ENCODE data around the gene ESR1.
"Not testable (repeated sequence)": the region's sequence is repeated elsewhere in the genome, so short reads cannot be mapped to it uniquely, and the experiment has no call there.

ESR1 gene

DNA sequence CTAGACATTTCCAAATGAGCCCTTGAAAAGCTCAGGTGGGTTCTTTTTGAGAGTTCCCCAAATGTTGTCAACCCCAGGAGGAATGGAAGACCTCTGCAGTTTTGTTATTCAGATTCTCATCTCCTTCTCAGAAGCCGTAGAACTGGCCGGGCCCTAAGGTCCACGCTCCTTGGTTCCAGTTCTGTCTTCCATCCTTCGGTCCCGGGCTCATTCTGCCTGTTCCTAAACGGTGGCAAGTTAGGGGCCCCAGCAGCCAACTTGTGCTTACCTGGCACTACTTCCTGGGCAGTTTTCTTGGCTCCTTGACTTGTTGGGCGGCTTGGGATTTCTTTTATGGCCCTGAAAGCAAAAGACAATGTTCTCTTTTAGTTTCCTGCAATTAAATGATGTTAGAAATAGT, 6.4 kb downstream of the ESR1 start:
- no peak for DNase-seq (ENCODE audit: low spot score)

DNA sequence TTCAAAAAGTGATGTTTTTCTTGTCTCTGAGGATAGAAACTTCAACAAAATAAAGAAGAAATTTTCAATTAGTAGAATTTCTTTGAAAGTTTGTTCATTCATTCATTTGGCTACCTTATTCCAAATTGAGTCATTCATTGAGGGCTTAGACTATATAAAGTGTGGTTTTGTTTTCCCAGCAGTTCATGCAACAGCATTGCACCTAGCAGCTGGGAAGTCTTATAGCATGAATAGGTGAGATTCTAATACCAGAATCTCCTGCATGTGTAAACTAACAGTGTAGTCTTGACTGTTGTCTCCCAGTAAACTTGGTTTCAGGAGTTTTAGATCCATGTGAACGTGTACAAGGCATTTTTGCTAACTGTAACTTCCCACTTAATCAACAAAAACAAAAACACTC, 7.1 kb downstream of the ESR1 start:
- DNase-seq (ENCODE audit: low spot score): no peak

GRCh38 chr6:151822252-151823111, 15.0 kb downstream of the ESR1 start:
- no peak for DNase-seq (ENCODE audit: low spot score)

- DNase-seq (ENCODE audit: low spot score): no peak
Measured at GRCh38 chr6:151826517-151827142, 19.1 kb downstream of the ESR1 start.

DNA sequence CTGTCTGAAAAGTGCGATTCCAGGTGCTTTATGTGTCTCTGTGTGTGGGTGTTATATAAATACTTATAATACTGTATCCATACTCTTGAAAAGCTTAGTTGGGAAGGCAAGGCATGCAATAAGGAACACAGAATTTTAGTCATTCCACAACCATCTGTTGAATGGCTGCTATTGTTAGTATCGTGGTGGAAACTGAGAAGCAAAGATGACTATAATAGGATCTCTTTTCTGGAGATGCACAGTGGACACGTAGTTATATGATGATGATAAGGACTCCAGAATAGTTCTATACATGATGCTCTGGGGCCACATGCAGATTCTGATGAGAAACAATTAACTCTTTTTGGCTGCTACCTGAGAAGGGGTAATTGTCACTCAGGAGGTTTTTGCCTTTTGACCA, 25.2 kb downstream of the ESR1 start:
- DNase-seq (ENCODE audit: low spot score): no peak

DNA sequence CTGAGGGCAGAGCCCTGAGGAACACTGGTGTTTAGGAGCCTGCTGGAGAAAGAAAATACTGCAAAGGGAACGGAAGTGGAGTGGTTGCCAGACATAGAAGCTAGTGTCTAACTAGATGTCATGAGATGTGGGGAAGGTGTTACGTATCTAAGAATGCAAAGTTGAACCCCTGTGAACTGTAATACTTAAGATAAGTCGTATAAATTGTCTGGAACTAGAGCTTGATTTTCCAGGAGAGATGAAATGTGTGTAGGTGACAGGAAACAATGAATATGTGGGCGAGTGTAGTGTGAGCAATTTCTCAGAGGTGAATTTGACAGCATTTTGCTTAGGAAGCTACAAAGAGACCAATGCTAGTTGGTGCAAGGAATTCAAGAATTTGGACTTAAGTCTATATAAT, 27.9 kb downstream of the ESR1 start:
- no peak for DNase-seq (ENCODE audit: low spot score)

- no peak for DNase-seq (ENCODE audit: low spot score)
Measured at GRCh38 chr6:151837223-151837622, 29.7 kb downstream of the ESR1 start.

DNA sequence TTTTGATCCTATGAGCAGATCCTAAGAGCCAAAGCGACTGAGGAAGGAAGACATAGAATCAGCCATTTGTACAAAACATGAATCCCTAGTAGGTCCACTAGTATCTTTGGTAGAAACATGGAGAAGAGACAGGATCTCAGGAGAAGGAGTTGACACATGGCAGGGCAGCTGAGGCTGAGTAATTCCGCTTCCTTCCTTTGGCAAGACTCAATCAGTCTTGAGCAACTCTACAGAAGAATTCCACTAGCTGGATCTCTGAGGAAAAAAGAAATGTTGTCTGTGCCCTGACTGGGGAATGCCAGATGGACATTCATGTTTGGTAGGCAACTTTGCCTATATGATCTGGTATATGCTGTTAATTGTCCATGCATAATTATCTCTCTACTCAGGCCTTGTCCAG, 35.3 kb downstream of the ESR1 start:
- no peak for DNase-seq (ENCODE audit: low spot score)

GRCh38 chr6:151847064-151847463, 39.6 kb downstream of the ESR1 start:
- DNase-seq (ENCODE audit: low spot score): peak; percentile 12

DNA sequence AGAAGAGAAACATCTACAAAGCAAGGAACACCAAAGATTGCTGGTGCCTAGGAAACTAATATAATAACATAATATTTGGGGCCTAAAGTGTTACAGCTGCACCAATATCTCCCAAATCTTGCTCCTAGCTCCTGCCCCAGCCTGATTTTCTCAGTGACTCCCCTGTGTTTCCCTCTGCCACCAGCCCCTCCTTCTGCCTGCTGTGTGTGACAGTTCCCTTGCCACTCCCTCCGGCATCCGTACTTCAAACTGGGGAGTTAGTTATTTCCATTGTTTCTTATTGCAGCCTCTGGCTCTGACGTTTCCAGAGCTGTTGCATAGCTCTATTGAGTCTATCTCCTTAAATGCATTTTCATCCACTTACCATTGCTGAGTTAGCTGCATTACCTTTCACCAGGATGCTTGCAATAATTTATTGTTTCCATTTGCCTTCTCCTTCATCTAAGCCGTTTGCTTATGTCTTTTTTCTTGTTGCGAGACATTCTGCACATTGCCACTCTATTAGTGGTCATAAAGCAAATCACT, 43.1 kb downstream of the ESR1 start:
- no peak for DNase-seq (ENCODE audit: low spot score)

DNA sequence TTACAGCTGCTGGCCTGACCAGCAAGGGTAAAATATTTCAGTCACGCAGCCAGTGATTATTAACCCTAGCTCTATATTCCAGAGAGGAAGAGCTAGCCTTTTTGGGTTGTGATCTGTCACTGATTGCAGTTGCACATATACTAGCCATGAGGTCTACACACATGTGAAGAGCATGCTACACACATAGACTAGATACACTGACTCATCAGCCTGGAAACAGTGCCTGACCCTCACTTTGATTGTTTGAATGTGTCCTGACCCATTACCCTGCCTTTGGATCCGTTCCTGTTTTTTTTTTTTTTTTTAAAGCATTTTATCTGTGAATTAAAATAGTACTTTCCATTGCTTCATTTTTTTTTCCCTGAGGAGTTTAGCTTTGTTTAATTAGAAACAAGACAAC, 50.8 kb downstream of the ESR1 start:
- no peak for DNase-seq (ENCODE audit: low spot score)

- no peak for DNase-seq (ENCODE audit: low spot score)
Measured at GRCh38 chr6:151862461-151862860, 55.0 kb downstream of the ESR1 start.

DNA sequence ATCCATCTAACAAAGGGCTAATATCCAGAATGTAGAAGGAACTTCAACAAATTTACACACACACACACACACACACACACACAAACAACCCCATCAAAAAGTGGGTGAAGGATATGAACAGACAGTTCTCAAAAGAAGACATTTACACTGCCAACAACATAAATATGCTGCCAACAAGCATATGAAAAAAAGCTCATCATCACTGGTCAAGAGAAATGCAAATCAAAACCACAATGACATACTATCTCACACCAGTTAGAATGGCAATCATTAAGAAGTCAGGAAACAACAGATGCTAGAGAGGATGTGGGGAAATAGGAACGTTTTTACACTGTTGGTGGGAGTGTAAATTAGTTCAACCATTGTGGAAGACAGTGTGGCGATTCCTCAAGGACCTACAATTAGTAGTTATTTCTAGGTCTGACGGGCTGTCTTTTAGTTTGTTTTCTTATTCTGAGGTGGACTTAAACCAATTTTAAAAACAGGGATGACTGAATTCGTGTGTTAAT, 59.9 kb downstream of the ESR1 start:
- not testable (repeated sequence) for DNase-seq (ENCODE audit: low spot score)

DNA sequence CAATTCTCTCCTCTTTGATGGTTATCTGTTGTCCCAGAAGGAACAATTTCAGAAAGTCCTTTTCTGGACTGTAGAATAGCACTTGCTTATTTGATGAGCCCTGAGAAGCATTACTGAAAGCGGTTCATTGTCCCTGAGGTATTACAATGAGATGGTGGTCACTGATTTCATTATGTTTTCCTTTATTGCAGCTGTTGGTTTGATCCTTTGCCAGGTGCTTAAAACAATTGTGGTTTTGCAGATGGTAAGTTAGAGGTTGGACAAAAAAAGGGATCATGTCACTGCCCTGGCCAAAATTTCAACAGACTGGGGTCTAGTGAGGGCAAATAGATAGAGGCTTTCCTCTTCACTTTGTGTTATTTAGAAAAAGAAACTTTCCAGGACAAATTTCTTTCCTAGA, 61.9 kb downstream of the ESR1 start:
- DNase-seq (ENCODE audit: low spot score): peak; percentile 16

DNA sequence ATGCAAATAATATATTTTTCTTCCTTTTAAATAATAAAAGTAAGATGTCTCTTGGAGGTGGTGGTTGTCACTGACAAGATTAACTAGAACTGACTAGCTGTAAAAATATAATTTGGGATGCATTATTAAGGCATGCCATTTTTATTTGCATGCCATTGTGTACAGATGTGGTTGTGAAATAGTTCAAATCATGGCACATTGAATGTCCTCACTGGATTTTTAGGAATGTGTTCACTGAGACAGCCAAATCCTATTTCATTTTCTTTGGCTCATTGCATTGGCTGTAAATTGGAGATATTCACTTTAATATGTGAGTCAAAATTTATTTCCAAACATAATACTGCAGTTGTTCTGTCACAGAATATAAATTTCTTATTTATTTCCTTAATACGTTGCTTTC, 62.3 kb downstream of the ESR1 start:
- no peak for DNase-seq (ENCODE audit: low spot score)

- no peak for DNase-seq (ENCODE audit: low spot score)
Measured at GRCh38 chr6:151870375-151870774, 62.9 kb downstream of the ESR1 start.

DNA sequence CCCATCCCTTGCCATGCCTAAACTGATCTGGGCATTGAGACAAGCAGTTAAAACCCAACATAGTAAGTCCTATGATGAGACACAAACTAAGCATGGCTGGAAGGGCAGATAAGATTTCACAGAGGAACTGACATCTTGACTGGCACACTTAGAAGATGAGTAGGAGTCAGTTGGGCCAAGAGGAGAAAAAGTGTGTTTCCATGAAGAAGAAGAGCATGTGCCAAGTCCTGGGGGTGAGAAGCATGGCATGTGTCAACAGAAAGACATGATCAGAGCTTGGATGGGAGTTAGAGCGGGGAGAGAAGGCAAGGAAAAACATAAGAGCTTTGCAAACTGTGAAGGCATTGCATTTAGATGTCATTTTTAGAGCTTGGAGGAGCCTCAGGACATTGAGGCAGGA, 68.0 kb downstream of the ESR1 start:
- no peak for DNase-seq (ENCODE audit: low spot score)

GRCh38 chr6:151876122-151876521, 68.6 kb downstream of the ESR1 start:
- no peak for DNase-seq (ENCODE audit: low spot score)

- no peak for DNase-seq (ENCODE audit: low spot score)
Measured at GRCh38 chr6:151877458-151877857, 70.0 kb downstream of the ESR1 start.

DNA sequence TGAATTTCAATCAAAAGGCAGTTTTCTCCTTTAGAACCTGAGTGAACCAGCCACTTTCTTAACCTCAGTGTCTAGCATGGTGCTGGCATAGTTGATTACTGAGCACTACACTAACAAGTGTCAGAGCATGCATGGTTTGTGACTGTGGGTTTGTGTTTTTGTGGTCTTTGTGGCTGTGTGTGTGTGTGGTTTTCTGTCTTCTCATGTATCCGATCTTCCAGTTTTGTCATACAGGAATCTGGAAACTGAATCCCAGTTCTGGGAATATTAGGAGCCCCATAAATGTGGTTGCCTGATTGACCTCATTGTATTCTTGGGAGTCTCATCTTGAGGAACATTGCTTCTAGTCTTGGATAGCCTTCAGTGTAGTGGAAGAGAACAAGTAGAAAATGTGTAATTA, 73.7 kb downstream of the ESR1 start:
- DNase-seq (ENCODE audit: low spot score): no peak

DNA sequence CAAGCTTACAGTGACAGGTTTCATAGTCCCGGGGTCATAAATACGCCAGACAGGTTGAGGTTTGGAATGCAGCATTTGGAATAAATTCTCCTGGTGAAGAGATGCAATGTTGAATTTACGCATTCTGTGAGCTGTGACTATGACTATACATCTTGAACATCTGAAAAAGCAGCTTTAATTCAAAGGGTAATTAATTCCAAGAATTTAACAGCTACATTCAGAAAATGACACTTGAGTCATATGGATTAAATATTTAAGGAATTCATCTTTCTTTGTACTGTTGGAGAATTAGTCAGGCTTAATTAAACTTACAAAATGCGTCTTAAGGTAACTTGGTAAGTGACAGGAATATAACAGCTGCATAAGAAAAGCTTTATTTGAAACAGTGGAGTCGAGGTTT, 74.7 kb downstream of the ESR1 start:
- no peak for DNase-seq (ENCODE audit: low spot score)

DNA sequence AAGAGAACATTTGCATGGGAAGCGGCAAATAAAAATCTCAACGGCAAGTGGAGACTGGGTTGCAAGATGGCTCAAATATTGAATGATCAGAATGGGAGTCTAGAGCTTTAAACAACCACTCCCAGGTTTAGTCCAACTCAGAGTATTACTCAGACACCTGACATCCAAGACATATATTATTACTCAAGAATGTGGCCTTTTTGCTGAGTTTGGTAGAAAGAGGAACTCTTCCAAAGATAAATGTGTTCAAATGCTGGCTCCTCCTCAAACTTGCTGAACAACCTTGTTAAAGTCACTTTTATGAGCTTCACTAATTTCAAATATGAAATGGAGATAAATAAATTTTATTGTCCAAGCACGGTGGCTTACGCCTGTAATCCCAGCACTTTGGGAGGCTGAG, 77.8 kb downstream of the ESR1 start:
- DNase-seq (ENCODE audit: low spot score): no peak

DNA sequence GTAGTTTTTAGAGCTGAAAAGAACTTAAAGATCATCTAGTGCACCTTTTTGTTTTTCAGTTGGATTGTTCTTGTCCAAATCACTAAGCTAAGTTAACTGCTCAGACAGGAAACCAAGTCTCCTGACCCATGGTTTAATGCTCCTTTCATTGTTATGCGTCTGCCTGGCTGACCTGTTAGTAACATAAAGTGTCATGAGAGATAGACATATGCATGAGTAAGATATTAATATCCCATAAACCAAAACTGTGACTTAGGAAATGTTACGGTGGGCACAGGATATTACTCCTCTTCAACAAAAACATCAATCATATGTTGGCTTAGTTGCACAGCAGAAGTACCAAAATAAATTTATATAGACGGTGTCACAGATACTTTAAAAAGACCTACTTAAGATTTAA, 84.0 kb downstream of the ESR1 start:
- no peak for DNase-seq (ENCODE audit: low spot score)

Measured in SW480 (cell line).